ENCODE data around the gene CBX1.
"Not testable (repeated sequence)": the region's sequence is repeated elsewhere in the genome, so short reads cannot be mapped to it uniquely, and the experiment has no call there.

Gene CBX1

DNA sequence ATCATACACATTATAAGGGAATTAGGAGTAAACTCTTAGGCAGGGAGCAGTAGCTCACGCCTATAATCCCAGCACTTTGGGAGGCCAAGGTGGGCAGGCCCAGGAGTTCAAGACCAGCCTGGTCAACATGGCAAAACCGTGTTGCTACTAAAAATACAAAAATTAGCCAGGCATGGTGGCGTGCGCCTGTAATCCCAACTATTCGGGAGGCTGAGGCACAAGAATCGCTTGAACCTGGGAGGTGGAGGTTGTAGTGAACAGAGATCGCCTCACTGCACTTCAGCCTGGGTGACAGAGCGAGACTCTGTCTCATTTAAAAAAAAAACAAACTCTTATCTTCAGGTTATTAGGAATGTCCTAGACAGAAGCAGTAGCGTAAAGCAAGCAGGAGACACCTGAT, 28.5 kb downstream of the CBX1 start:
- DNase-seq (ENCODE audit: low spot score): not testable (repeated sequence)

DNA sequence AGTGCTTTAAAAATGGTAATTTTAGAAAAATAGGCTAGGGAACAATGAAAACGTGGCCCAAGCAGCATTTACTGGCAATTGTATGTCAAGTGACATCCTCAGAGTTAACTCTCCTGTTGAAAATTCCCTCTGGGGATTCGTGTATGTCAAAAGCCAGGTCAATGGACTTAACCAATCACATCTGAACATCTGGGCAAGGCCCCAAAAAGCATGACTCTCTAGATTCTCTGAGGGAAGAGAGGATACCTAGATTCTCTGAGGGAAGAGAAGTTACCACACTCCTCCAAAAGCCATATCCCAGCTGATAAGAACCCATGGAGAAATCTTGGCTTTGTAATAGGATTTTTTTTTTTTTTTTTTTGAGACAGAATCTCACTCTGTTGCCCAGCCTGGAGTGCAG, 29.6 kb downstream of the CBX1 start:
- no peak for DNase-seq (ENCODE audit: low spot score)

DNA sequence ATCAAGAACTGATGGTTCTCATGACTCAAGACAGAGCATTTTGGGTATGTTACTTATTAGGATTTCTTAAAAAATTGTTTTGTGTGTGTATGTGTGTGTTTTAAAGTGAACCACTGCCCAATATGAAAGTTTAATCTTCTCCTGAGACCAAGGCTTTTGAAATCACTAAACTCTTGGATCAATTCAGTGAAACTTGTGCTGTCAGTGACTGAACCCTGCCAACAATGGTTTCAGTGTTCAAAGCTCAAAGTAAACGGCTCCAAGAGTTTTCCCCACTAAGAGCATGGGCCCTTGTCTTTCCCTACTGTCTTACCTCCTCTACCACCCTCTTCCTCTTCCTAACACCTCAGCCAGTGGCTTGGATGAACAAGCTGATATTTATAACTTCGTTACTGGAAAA, 31.1 kb downstream of the CBX1 start:
- DNase-seq (ENCODE audit: low spot score): no peak

DNA sequence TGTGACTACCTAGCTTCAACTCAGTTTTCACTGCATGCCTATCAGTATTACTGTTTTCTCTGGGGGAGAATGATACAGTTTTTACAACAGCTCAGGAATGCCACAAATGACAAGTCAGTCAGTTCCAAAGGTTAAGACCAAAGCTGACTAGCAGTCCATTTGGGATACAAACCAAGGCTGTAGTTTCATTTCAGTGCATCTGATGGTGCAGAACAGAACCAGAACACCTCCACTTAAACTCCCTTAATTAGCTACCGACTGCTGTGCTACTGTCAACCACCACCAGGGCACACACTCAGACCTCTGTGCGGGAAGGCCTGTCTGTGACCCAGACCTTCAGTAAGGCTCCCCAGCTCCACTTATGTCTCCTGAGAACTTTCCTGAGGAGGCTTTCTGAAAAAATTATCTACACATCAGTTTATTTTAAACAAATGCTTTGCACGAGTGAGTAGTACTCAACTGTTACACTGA, 32.8 kb downstream of the CBX1 start:
- DNase-seq (ENCODE audit: low spot score): peak; percentile 36

DNA sequence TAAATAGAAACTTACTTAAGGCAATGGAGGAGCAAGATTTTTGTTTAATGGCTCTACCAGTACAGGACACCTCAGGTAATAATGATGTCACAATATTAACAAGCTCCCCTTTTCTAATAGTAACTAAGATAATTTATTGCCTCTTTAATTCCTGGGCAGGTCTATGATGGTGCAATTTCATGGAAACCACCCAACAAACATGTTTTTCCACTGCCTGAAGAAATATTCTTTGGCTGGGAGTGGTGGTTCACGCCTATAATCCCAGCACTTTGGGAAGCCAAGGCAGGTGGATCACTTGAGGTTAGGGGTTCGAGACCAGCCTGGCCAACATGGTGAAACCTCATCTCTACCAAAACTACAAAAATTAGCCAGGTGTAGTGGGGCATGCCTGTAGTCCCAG, 33.5 kb downstream of the CBX1 start:
- not testable (repeated sequence) for DNase-seq (ENCODE audit: low spot score)

DNA sequence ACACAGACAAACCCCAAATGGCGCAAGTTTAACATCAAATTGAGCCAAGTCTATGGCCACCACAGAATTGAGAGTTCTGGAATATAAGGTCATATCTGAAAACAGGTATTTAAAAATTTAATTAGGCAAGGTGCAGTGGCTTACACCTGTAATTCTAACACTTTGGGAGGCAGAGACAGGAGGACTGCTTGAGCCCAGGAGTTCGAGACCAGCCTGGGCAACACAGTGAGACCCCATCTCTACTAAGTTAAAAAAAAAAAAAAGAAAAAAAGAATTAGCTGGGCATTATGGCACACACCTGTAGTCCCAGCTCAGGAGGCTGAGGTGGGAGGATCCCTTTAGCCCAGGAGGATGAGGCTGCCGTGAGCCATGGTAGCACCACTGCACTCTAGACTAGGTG, 34.0 kb downstream of the CBX1 start:
- DNase-seq (ENCODE audit: low spot score): no peak

DNA sequence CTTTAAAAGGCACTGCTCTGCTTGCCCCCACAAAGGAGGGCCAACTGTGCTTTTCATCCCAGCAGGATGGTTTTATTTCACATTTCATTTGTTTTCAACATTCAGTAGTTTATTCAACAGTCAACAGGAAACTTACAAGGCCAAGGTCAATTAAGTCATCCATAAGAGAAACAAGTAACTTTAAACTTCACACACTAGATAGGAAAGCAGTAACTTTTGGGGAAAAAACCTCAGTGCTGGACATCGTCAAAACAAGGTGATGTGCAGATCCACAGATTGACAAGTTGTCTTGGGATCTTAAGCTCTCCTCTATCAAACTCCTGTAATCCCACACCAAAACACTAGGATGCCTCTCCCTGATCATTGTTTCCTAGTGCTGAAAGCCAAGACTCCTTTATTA, 34.6 kb downstream of the CBX1 start:
- DNase-seq (ENCODE audit: low spot score): no peak

DNA sequence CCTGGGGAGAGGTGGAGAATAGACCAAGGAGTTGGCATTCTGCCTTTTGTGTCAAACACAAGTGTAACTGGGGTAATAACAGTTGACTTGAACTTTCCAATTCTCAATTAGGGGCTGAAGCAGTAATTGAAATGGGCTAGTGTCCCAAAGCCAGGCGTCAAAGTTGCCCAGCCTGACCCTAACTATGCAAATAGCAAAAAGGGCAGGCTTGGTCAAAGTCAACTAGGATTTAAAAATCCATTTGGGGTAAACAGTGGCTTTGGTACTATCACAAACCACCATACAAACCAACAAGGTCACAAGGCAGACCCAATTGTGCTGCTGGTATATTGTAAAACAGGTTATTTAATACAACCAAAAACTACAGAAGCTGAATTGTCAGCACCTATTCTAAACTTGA, 35.1 kb downstream of the CBX1 start:
- DNase-seq (ENCODE audit: low spot score): no peak

DNA sequence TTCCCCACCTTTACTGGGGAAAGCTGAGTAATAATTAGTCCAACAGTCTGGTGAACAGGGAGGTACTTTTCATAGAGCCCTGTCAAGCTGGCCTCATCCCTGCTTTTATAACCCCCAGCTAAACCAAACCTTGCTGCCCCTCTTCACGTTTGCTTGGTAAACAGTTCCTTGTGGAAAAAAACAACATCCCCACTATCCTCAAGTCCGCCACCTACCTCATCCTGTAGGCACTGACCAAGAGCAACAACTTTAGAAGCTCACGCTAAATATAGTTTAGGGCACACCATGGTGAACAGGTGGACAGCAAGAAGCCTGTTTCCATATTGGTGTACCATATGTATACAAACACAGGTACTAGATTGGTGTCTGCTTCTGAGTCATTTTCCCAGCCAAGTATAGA, 36.6 kb downstream of the CBX1 start:
- DNase-seq (ENCODE audit: low spot score): no peak

DNA sequence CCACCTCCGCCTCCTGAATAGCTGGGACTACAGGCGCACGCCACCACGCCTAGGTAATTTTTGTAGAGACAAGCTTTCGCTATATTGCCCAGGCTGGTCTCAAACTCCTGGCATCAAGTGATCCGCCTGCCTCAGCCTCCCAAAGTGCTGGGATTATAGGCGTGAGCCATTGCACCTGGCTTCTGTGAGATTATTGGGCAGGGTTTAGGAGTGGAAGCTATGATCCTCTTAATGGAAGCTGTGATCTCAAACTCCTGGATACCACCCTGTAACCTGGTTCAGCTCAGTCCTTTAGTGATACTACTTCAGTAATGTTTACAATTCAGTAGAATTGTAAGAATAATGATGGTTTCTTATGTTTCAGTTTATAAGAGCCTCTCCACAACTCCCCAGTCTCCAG, 39.0 kb downstream of the CBX1 start:
- no peak for DNase-seq (ENCODE audit: low spot score)

DNA sequence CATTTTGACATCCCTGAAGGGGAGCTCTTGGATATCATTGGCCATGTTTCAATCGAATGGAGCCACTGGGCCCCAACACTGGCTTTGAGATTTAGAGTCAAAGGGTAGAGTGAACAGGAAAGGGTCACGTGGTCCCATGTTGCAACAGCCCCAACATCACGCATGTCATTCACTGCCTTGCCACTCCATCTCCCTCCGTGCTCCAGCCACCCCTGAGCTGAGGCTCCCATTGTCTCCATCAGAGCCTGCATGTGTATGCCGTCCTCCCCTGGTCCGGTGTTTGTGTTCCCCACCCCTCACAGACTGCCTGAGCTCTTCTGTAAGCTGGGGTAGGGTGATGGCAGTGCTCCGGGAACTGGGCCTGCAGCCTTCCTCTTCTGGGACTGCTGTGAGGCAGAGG, 41.0 kb downstream of the CBX1 start:
- no peak for DNase-seq (ENCODE audit: low spot score)

DNA sequence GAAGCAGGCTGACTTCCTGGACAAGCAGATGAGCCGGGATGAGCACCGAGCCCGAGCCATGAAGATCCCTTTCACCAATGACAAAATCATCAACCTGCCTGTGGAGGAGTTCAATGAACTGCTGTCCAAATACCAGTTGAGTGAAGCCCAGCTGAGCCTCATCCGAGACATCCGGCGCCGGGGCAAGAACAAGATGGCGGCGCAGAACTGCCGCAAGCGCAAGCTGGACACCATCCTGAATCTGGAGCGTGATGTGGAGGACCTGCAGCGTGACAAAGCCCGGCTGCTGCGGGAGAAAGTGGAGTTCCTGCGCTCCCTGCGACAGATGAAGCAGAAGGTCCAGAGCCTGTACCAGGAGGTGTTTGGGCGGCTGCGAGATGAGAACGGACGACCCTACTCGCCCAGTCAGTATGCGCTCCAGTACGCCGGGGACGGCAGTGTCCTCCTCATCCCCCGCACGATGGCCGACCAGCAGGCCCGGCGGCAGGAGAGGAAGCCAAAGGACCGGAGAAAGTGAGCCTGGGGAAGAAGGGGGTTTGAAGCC, 42.1 kb downstream of the CBX1 start:
- no peak for DNase-seq (ENCODE audit: low spot score)

DNA sequence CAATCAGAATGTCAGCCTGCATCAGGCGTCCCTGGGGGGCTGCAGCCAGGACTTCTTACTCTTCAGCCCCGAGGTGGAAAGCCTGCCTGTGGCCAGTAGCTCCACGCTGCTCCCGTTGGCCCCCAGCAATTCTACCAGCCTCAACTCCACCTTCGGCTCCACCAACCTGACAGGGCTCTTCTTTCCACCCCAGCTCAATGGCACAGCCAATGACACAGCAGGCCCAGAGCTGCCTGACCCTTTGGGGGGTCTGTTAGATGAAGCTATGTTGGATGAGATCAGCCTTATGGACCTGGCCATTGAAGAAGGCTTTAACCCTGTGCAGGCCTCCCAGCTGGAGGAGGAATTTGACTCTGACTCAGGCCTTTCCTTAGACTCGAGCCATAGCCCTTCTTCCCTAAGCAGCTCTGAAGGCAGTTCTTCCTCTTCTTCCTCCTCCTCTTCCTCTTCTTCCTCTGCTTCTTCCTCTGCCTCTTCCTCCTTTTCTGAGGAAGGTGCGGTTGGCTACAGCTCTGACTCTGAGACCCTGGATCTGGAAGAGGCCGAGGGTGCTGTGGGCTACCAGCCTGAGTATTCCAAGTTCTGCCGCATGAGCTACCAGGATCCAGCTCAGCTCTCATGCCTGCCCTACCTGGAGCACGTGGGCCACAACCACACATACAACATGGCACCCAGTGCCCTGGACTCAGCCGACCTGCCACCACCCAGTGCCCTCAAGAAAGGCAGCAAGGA, 42.7 kb downstream of the CBX1 start:
- no peak for DNase-seq (ENCODE audit: low spot score)

DNA sequence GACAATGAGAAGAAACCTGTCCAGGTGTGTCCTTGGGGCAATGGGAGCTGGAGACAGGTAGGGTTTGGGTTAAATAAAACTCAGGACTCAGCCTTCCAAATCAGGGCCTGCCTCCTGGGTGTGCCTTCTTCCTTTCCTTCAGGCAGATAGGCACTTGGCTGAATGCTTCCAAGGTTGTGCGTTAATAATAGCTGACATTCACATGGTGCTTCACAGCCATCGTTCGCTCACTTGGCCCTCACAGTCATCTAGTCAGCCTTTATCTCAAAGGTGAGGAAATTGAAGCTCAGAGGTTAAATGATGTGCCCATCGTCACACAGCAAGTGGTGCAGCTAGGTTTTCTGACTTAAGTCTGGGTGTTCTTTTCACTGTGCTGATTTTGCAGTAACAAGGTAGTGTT, 43.7 kb downstream of the CBX1 start:
- DNase-seq (ENCODE audit: low spot score): no peak

DNA sequence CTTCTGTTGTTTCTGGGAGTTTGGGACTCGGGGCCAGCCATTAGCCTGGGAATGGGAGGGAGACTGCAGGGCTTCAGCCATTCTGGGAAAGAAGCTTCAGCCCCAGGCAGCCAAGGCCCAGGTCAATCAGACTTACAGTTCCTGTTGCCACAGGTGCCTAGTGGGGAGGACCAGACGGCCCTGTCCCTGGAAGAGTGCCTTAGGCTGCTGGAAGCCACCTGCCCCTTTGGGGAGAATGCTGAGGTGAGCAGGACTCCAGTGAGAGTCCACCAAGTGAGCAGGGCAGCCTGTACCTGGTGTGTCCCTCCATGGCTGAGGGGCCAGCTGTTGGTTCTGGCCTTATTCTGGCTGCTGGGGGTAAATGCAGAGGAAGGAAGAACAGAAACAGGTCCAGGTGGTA, 44.4 kb downstream of the CBX1 start:
- DNase-seq (ENCODE audit: low spot score): no peak

DNA sequence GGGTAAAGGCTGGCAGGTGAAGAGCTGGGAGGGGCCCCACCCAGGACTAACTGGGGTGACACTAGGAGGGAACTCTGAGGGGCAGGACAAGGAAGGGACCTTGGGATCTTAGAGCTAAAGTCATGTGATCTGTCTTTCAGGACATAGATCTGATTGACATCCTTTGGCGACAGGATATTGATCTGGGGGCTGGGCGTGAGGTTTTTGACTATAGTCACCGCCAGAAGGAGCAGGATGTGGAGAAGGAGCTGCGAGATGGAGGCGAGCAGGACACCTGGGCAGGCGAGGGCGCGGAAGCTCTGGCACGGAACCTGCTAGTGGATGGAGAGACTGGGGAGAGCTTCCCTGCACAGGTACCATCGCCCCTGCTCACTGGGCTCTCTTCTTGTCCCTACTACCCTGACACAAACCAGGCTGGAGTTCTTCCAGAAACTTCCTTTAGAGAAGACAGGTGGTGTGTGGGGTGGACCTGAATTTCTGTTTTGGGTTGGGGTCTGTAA, 45.0 kb downstream of the CBX1 start:
- no peak for DNase-seq (ENCODE audit: low spot score)

DNA sequence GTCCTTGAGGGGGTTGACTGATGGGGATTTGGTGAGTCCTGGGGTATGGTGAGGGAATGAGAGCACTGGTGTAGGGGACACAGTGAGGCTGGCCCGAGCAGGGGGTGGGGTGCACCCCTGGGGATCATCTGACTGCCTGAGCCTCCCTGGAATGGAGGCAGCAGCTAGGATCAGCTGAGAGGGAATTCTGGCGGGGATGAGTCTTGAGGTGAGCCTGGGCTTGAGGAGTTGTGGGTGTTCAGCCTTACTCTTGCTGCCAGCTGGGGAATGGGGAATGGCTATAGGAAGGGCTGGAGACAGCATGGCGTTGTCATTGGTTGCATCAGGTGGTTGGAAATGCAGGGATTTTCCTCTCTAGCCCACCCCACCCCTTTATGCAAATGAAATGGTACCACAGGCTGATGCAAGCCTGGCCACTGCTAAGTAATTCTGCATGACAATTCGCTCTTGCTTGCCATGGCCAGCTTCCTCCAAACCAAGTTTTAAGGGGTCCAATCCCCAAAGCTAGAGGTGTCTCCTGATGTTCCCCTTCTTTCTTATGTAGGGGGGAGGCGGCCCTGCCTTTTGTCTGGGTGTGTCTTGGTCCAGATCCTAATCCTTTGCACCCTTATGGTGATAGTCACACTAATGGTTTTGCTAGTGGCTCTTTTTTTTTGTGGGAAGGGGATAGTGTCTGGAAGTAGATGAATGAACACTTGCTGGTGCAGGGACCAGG, 45.6 kb downstream of the CBX1 start:
- DNase-seq (ENCODE audit: low spot score): peak; percentile 96

DNA sequence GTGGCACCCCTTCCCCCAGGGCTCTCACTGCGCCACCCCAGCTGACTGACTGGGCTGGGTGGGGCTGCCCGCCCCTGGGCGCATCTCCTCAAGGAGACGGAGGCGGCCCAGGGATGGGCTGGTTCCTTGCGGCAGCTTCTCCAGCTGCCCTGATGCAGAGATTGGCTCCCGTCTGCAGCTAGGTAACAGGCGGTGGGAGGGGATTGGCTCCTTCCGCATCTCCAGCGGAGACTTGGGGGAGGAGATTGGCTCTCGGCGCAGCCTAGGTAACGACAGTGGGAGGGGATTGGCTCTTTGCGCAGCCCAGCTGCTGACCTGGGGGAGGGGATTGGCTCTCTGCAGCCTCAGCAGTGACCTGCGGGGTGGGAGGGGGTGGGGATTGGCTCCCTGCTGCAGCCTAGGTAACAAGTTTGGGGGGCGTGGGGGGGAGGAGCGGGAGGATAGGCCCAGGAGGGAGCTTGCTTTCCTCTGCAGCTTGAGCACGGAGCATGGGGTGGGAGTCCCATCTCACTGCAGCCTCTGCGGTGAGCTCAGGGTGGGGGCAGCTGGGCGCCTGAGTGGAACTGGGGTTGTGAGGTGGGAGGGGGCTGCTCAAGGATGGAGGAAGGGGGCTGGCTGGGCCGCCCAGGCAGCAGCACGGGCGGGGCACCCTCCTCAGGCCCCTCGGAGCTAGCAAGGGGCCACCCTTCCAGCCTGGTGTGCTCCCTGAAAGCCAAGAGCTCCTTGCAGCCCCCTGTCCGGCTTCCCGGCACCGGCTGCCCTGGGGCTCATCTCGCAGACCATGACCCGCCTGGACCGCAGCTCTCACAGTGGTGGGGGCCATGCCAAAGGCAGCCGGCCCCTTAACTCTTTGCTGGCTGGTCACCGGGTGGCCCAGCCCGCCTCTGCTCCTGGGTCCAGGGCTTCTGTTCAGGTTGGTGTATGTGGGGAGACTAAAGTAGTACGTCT, 46.8 kb downstream of the CBX1 start:
- DNase-seq (ENCODE audit: low spot score): no peak

DNA sequence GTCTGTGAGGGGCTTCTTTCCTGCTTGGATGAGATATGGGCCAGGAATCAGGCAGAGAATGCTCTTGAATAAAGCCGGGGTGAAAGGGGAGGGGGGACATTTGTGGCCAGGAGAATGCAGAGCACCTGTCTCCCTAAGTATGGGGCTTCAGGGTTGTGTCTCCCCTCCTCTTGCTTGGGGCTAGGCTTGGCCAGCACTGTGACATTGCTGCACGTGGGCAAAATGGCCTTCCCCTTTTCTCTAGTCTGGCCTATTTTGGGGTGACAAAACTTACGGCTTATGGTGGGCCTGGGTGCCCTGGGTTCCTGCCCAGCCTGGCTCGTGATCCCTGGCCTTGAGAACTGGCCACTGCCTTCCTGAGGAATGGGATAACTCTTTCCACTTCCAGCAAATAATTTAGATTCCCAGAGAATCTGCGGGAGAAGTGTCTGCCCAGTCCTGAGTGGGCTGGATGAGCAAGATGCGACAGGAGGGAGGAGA, 47.5 kb downstream of the CBX1 start:
- DNase-seq (ENCODE audit: low spot score): no peak

DNA sequence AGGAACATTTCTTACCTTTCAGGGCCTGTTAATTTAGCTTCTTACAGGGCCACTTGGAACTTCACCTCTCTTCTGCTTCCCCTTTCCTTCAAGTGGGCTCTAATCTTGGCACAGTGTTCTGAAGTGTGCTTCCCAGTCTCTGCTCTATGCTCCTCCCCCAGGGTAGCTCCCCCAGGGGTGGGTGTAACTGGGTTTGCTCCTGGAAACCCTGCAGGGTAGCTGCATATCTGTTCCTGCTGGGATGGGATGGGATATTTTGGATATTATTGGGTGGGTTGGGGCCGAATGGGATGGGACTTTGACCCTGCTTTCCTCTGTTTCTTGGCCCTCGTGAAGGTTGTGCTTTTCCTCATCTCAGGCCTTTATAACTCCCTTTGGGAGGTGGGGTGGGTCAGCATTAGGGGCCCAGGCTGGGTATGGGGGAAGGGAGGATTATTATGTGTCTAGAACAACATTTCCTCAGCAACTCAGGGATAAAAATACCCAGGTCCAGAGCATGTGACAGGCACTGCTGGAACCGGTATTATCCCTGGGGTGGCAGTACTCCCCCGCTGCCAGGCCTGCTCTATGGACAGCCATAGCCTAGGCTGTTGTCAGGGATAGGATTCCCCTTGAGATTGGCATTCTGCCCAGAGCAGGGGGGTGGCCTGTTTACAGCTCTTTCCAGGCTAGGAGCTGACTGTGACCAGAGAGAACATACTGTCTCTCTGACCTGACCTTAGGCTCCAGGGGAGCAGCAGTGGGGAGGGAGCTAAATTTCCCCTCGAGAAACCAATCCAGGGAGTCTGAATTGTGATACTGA, 48.1 kb downstream of the CBX1 start:
- no peak for DNase-seq (ENCODE audit: low spot score)

All from SW480 (cell line).